Measurements from ENCODE around the gene FOSB.

GRCh38 chr19:45474606-45475521 lies 7.1 kb downstream of the FOSB start:
- TF ChIP-seq RAD21 (conservative IDR thresholded peaks at IDR 0.05) (no peak), CTCF (IDR thresholded peaks at IDR 0.05; ENCODE audit: poor library complexity, severe bottlenecking) (no peak), POLR2AphosphoS5 (IDR thresholded peaks at IDR 0.05) (no peak), TAF1 (IDR thresholded peaks at IDR 0.05; ENCODE audit: low read depth) (no peak), EZH2 (IDR thresholded peaks at IDR 0.05; ENCODE audit: borderline replicate concordance, insufficient read depth, low read length, poor library complexity, severe bottlenecking) (no peak), REST (IDR thresholded peaks at IDR 0.05; ENCODE audit: borderline replicate concordance) (no peak), SMC3 (conservative IDR thresholded peaks at IDR 0.05; ENCODE audit: poor library complexity) (no peak)
